HL-60 (cell line): ENCODE results near the gene ANKH.

Experiments used
- DNase-seq, 2 experiments: peaks; one replicate each; pipeline ENCODE4 v3.0.0-alpha.2; 2010 to 2020; ENCODE audit warnings: low read depth in 1 of 2, low spot score in 1 of 2
- H3K27ac ChIP-seq: fragments of 250-450 bp; sonication (Bioruptor Pico); replicated peaks from 2 replicates; pipeline ENCODE4 v1.5.1; 2020; ENCODE audit warnings: mild to moderate bottlenecking, moderate library complexity
- H3K27me3 ChIP-seq: fragments of 250-450 bp; sonication (Bioruptor Pico); 2 replicates; pipeline ENCODE4 v1.5.1; 2021; ENCODE audit warnings: mild to moderate bottlenecking, moderate library complexity; ENCODE audit not compliant: insufficient read depth, poor library complexity, severe bottlenecking
- H3K4me3 ChIP-seq: replicated peaks from 2 replicates; pipeline ENCODE4 v1.5.1; 2011; ENCODE audit warnings: mild to moderate bottlenecking, control low read depth, low read length; ENCODE audit not compliant: insufficient read depth
- GABPA ChIP-seq: IDR thresholded peaks from 2 replicates; pipeline ENCODE4 v1.6.1; 2012; ENCODE audit warnings: low read depth
- POLR2AphosphoS5 ChIP-seq: IDR thresholded peaks from 2 replicates; pipeline ENCODE4 v1.6.1; 2012; ENCODE audit warnings: low read depth
- SPI1 ChIP-seq: IDR thresholded peaks from 2 replicates; pipeline ENCODE4 v1.6.1; 2012; ENCODE audit warnings: low read depth, mild to moderate bottlenecking, borderline replicate concordance
- TF ChIP-seq, protein P1 (sequence below): IDR thresholded peaks from 2 replicates; pipeline ENCODE4 v1.6.1; 2012; ENCODE audit warnings: low read depth; ENCODE audit not compliant: insufficient replicate concordance
- TF ChIP-seq, protein P2 (sequence below): IDR thresholded peaks from one replicate; pipeline ENCODE4 v1.5.1; 2011; ENCODE audit warnings: low read length, control low read depth, inconsistent platforms; ENCODE audit not compliant: insufficient read depth

ANKH gene

DNA sequence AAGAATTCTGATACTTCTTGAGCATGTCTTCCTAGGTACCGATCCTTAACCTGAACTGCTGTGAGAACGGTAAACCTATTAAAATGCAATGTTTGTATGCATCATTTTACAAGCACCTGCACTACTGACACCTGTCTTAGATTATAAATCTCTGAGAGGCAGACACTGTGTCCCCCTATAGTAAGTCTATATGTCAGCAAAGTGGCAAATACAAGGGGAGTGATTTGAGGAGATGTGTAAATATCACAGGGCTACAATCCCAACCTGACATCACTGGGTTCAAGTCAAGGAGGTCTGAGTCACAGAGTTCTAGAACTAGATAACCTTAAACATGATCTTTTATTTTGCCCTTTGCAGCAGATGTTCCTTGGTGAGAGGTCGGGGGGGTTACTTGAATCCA lies 64.1 kb downstream of the ANKH start:
- Histone ChIP-seq H3K4me3 (no peak overlapping the region), H3K27ac (no peak overlapping the region), H3K27me3 (peaks cover 2% of the 10 kb centered on the region)
- DNase-seq, result no peak
- TF ChIP-seq POLR2AphosphoS5 (no peak), GABPA (no peak), SPI1 (no peak)
- TF ChIP-seq, protein P1, sequence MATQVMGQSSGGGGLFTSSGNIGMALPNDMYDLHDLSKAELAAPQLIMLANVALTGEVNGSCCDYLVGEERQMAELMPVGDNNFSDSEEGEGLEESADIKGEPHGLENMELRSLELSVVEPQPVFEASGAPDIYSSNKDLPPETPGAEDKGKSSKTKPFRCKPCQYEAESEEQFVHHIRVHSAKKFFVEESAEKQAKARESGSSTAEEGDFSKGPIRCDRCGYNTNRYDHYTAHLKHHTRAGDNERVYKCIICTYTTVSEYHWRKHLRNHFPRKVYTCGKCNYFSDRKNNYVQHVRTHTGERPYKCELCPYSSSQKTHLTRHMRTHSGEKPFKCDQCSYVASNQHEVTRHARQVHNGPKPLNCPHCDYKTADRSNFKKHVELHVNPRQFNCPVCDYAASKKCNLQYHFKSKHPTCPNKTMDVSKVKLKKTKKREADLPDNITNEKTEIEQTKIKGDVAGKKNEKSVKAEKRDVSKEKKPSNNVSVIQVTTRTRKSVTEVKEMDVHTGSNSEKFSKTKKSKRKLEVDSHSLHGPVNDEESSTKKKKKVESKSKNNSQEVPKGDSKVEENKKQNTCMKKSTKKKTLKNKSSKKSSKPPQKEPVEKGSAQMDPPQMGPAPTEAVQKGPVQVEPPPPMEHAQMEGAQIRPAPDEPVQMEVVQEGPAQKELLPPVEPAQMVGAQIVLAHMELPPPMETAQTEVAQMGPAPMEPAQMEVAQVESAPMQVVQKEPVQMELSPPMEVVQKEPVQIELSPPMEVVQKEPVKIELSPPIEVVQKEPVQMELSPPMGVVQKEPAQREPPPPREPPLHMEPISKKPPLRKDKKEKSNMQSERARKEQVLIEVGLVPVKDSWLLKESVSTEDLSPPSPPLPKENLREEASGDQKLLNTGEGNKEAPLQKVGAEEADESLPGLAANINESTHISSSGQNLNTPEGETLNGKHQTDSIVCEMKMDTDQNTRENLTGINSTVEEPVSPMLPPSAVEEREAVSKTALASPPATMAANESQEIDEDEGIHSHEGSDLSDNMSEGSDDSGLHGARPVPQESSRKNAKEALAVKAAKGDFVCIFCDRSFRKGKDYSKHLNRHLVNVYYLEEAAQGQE, result no peak
- TF ChIP-seq, protein P2, sequence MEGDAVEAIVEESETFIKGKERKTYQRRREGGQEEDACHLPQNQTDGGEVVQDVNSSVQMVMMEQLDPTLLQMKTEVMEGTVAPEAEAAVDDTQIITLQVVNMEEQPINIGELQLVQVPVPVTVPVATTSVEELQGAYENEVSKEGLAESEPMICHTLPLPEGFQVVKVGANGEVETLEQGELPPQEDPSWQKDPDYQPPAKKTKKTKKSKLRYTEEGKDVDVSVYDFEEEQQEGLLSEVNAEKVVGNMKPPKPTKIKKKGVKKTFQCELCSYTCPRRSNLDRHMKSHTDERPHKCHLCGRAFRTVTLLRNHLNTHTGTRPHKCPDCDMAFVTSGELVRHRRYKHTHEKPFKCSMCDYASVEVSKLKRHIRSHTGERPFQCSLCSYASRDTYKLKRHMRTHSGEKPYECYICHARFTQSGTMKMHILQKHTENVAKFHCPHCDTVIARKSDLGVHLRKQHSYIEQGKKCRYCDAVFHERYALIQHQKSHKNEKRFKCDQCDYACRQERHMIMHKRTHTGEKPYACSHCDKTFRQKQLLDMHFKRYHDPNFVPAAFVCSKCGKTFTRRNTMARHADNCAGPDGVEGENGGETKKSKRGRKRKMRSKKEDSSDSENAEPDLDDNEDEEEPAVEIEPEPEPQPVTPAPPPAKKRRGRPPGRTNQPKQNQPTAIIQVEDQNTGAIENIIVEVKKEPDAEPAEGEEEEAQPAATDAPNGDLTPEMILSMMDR, result no peak

DNA sequence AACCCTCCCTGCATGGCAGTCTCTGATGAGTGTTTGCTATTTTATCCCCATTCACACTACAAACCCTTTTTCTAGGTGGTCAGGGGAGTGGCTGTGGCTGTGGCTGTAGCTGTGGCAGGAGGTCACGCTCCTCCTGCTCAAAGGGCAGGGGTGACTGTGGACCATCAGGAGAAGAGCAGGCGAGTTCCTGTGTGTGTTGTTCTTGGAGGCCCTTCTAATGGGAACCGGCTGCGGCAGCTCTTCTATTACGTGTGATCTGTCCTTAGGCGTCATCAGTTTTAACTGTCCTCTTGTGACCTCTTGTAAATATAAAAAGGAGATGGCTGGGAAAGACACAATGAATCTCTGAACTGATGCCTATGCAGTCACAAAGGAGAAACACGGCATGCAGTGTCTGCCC lies 65.1 kb downstream of the ANKH start:
- H3K27ac ChIP-seq, result no peak overlapping the region
- H3K27me3 ChIP-seq, result no peaks in the 10 kb centered on the region
- no peak for TF ChIP-seq POLR2AphosphoS5
- TF ChIP-seq, protein P1, result no peak
- no peak for TF ChIP-seq GABPA
- TF ChIP-seq SPI1, result no peak
- TF ChIP-seq, protein P2, result no peak
- DNase-seq, result no peak
- no peak overlapping the region for H3K4me3 ChIP-seq

DNA sequence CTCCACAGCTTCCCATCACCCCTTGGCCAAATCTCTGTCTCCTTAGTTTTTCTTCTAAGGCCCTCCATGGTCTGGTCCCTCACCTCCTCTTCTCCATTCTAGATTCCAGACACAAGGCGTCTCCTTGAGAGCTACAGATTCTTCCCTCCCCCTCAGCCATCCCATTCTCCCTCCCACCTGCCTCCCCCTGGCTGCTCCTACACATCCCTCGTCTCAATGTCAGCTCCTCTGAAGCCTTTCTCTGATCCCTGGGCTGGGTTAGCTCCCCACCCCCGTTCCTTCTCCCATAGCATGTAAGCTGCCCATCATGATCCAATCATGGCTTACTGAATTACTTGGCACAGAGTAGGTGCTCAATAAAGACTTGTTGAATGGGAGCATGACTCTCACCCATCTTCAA lies 69.0 kb downstream of the ANKH start:
- DNase-seq, result no peak
- H3K27ac ChIP-seq, result no peak overlapping the region
- no peaks in the 10 kb centered on the region for H3K27me3 ChIP-seq
- TF ChIP-seq, protein P1, result no peak
- TF ChIP-seq GABPA (no peak), POLR2AphosphoS5 (no peak), SPI1 (no peak)
- TF ChIP-seq, protein P2, result no peak
- H3K4me3 ChIP-seq, result no peak overlapping the region
